Suprapubic skin (tissue), 4 donors: ENCODE measurements around the gene ANKRD44.

Experiments
- EP300 ChIP-seq: sonication (generic); formaldehyde crosslinking; IDR thresholded peaks from one replicate; pipeline ENCODE4 v1.6.1; 2017; ENCODE audit warnings: antibody characterized with exemption
- POLR2A ChIP-seq, 2 donors: fragments of 450-650 bp; IDR thresholded peaks; one replicate each; pipeline ENCODE4 v1.6.1; 2017; ENCODE audit warnings: antibody characterized with exemption in 2 of 2, mild to moderate bottlenecking in 2 of 2, moderate library complexity in 2 of 2
- POLR2AphosphoS5 ChIP-seq, 3 donors: sonication (generic); formaldehyde crosslinking; IDR thresholded peaks; one replicate each; pipeline ENCODE4 v1.6.1; 2017; ENCODE audit warnings: antibody characterized with exemption in 3 of 3
- TF ChIP-seq, protein P1 (sequence below), 2 donors: fragments of 200-600 bp in 1 of 2; fragments of 450-650 bp in 1 of 2; sonication (generic) in 1 of 2; IDR thresholded peaks; one replicate each; pipeline ENCODE4 v1.5.1; 2016 to 2019; ENCODE audit warnings: antibody characterized with exemption in 2 of 2, mild to moderate bottlenecking in 1 of 2, moderate library complexity in 1 of 2

DNA sequence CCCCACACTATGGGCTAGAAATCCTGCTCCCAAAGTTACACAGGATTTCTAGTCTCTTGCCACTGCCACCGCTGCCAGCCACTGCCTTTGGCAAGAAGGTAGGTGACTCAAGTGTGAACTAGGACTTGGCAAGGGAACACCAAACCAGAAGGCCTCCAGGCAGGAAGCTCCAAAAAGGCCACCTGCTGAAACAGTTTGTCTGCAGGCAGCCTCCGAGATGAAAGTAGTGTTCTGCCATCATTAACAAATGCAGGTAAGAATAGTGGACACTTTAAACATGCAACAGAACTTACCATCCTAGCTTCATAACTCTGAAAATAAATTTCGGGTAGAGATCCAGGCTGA lies 3.9 kb downstream of the ANKRD44 start:
- no peak for TF ChIP-seq EP300
- TF ChIP-seq, protein P1, sequence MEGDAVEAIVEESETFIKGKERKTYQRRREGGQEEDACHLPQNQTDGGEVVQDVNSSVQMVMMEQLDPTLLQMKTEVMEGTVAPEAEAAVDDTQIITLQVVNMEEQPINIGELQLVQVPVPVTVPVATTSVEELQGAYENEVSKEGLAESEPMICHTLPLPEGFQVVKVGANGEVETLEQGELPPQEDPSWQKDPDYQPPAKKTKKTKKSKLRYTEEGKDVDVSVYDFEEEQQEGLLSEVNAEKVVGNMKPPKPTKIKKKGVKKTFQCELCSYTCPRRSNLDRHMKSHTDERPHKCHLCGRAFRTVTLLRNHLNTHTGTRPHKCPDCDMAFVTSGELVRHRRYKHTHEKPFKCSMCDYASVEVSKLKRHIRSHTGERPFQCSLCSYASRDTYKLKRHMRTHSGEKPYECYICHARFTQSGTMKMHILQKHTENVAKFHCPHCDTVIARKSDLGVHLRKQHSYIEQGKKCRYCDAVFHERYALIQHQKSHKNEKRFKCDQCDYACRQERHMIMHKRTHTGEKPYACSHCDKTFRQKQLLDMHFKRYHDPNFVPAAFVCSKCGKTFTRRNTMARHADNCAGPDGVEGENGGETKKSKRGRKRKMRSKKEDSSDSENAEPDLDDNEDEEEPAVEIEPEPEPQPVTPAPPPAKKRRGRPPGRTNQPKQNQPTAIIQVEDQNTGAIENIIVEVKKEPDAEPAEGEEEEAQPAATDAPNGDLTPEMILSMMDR (IDR thresholded peaks at IDR 0.05): no peak
- TF ChIP-seq POLR2A (IDR thresholded peaks at IDR 0.05): no peak
- no peak for TF ChIP-seq POLR2AphosphoS5 (IDR thresholded peaks at IDR 0.05)
